DND-41 (cell line): ENCODE data around the gene SORL1-AS1.

ENCODE experiments used
- CTCF ChIP-seq: IDR thresholded peaks from 2 replicates; pipeline ENCODE4 v1.5.1; 2012; ENCODE audit warnings: borderline replicate concordance, low read length, moderate library complexity, mild to moderate bottlenecking; ENCODE audit not compliant: poor library complexity, severe bottlenecking; ENCODE audit errors: extremely low read depth
- EZH2 ChIP-seq: IDR thresholded peaks from 3 replicates; pipeline ENCODE4 v1.6.1; 2012; ENCODE audit warnings: borderline replicate concordance, low read depth, mild to moderate bottlenecking, moderate library complexity, low read length, inconsistent platforms; ENCODE audit not compliant: severe bottlenecking

DNA sequence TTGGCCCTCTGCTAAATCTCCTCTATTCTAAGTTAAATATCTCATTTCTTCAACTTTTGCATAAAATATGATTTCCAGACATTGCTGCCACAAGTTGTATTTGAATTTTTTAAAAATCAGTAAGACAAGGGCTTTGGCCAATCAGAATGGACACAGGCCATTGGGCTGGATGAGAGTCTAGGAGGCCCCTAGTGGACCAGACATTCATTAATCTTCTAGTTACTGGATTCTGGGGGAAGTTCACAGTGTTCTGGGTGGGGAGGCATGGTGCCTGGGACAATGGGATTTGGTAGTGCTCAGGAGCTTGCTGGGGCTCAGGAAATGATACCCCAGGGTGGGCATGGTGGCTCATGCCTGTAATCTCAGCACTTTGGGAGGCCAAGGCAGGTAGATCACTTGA, 13.0 kb downstream of the SORL1-AS1 start:
- TF ChIP-seq CTCF, result no peak
- TF ChIP-seq EZH2, result no peak
